BLaER1 (cell line): ENCODE data around the gene XPO5.

Source experiments
- H3K27ac ChIP-seq: shearing (Covaris generic); formaldehyde crosslinking; 2 replicates; pipeline ENCODE4 v1.8.1; 2022
- H3K27me3 ChIP-seq: shearing (Covaris generic); formaldehyde crosslinking; 2 replicates; pipeline ENCODE4 v1.8.1; 2022
- H3K36me3 ChIP-seq: shearing (Covaris generic); formaldehyde crosslinking; 2 replicates; pipeline ENCODE4 v1.8.1; 2022
- H3K4me1 ChIP-seq: shearing (Covaris generic); formaldehyde crosslinking; 2 replicates; pipeline ENCODE4 v1.8.1; 2022
- H3K4me2 ChIP-seq: shearing (Covaris generic); formaldehyde crosslinking; 2 replicates; pipeline ENCODE4 v1.8.1; 2022
- H3K4me3 ChIP-seq: shearing (Covaris generic); formaldehyde crosslinking; 2 replicates; pipeline ENCODE4 v1.8.1; 2022
- H3K9ac ChIP-seq: shearing (Covaris generic); formaldehyde crosslinking; 2 replicates; pipeline ENCODE4 v1.8.1; 2022
- H3K9me3 ChIP-seq: shearing (Covaris generic); formaldehyde crosslinking; 2 replicates; pipeline ENCODE4 v1.8.1; 2022
- H4K20me1 ChIP-seq: shearing (Covaris generic); formaldehyde crosslinking; 2 replicates; pipeline ENCODE4 v1.8.1; 2022
- Cebpa-rat ChIP-seq: shearing (Covaris generic); IDR thresholded peaks from 2 replicates; pipeline ENCODE4 v1.8.1; 2022

Gene XPO5

GRCh38 chr6:43492673-43493072 lies 83.2 kb downstream of the XPO5 start:
- peaks cover 52% of the 10 kb centered on the region for H3K36me3 ChIP-seq
- H4K20me1 ChIP-seq, result peaks cover 60% of the 10 kb centered on the region
- no peak overlapping the region for H3K4me3 ChIP-seq
- no peak overlapping the region for H3K9ac ChIP-seq
- no peak overlapping the region for H3K27ac ChIP-seq
- H3K27me3 ChIP-seq, result no peaks in the 10 kb centered on the region
- H3K4me2 ChIP-seq, result no peak overlapping the region
- no peaks in the 10 kb centered on the region for H3K9me3 ChIP-seq
- TF ChIP-seq Cebpa-rat, result no peak
- peaks cover 24% of the 10 kb centered on the region for H3K4me1 ChIP-seq

- Histone ChIP-seq H3K9me3 (no peaks in the 10 kb centered on the region), H3K36me3 (peaks cover 51% of the 10 kb centered on the region), H3K9ac (no peak overlapping the region), H3K27ac (no peak overlapping the region), H3K27me3 (no peaks in the 10 kb centered on the region), H3K4me1 (peaks cover 22% of the 10 kb centered on the region), H3K4me3 (no peak overlapping the region), H4K20me1 (peaks cover 53% of the 10 kb centered on the region), H3K4me2 (no peak overlapping the region)
- no peak for TF ChIP-seq Cebpa-rat
Measured at GRCh38 chr6:43491750-43492661, 83.8 kb downstream of the XPO5 start.

GRCh38 chr6:43490523-43490939 lies 85.3 kb downstream of the XPO5 start:
- TF ChIP-seq Cebpa-rat, result no peak
- no peak overlapping the region for H3K4me3 ChIP-seq
- peak overlapping the region; percentile 87 for H3K4me2 ChIP-seq
- H3K9ac ChIP-seq, result peak overlapping the region; percentile 60; the same call in 1 of the 2 replicates
- H3K9me3 ChIP-seq, result no peaks in the 10 kb centered on the region
- peaks cover 53% of the 10 kb centered on the region for H3K36me3 ChIP-seq
- peak overlapping the region; percentile 72; the same call in 1 of the 2 replicates for H3K27ac ChIP-seq
- peaks cover 40% of the 10 kb centered on the region for H4K20me1 ChIP-seq
- H3K27me3 ChIP-seq, result no peaks in the 10 kb centered on the region
- peaks cover 10% of the 10 kb centered on the region for H3K4me1 ChIP-seq

- Histone ChIP-seq H3K27ac (peak overlapping the region; percentile 72), H3K9me3 (no peaks in the 10 kb centered on the region), H3K4me3 (peak overlapping the region; percentile 35), H3K4me1 (no peaks in the 10 kb centered on the region), H3K9ac (peak overlapping the region; percentile 60), H3K4me2 (peak overlapping the region; percentile 87), H4K20me1 (peaks cover 29% of the 10 kb centered on the region), H3K36me3 (peaks cover 54% of the 10 kb centered on the region), H3K27me3 (no peaks in the 10 kb centered on the region)
- TF ChIP-seq Cebpa-rat, result no peak
Measured at GRCh38 chr6:43489277-43490072, 86.4 kb downstream of the XPO5 start.

GRCh38 chr6:43488667-43489276 lies 87.1 kb downstream of the XPO5 start:
- no peaks in the 10 kb centered on the region for H3K9me3 ChIP-seq
- peaks cover 47% of the 10 kb centered on the region for H3K36me3 ChIP-seq
- peak overlapping the region; percentile 60; the same call in 1 of the 2 replicates for H3K9ac ChIP-seq
- H3K27ac ChIP-seq, result peak overlapping the region; percentile 72
- H3K27me3 ChIP-seq, result no peaks in the 10 kb centered on the region
- H3K4me1 ChIP-seq, result no peaks in the 10 kb centered on the region
- peak overlapping the region; percentile 87 for H3K4me2 ChIP-seq
- peak overlapping the region; percentile 35; the same call in 1 of the 2 replicates for H3K4me3 ChIP-seq
- no peak for TF ChIP-seq Cebpa-rat
- H4K20me1 ChIP-seq, result peaks cover 22% of the 10 kb centered on the region

GRCh38 chr6:43481591-43482236 lies 94.1 kb downstream of the XPO5 start:
- no peak overlapping the region for H3K9ac ChIP-seq
- no peaks in the 10 kb centered on the region for H3K27me3 ChIP-seq
- H3K4me1 ChIP-seq, result peaks cover 33% of the 10 kb centered on the region
- no peak overlapping the region for H3K27ac ChIP-seq
- peaks cover 17% of the 10 kb centered on the region; the same call in 1 of the 2 replicates for H3K36me3 ChIP-seq
- no peak overlapping the region for H3K4me2 ChIP-seq
- no peaks in the 10 kb centered on the region for H3K9me3 ChIP-seq
- TF ChIP-seq Cebpa-rat, result no peak
- H3K4me3 ChIP-seq, result no peak overlapping the region
- H4K20me1 ChIP-seq, result peaks cover 17% of the 10 kb centered on the region

- no peak for TF ChIP-seq Cebpa-rat
- no peak overlapping the region for H3K4me2 ChIP-seq
- H3K4me3 ChIP-seq, result no peak overlapping the region
Measured at GRCh38 chr6:43481075-43481474, 94.8 kb downstream of the XPO5 start.

GRCh38 chr6:43478008-43478372 lies 97.8 kb downstream of the XPO5 start:
- Histone ChIP-seq H3K36me3 (no peaks in the 10 kb centered on the region; the same call in 1 of the 2 replicates), H3K27ac (peak overlapping the region; percentile 77), H3K27me3 (no peaks in the 10 kb centered on the region), H3K4me1 (peaks cover 36% of the 10 kb centered on the region), H4K20me1 (peaks cover 17% of the 10 kb centered on the region), H3K9ac (peak overlapping the region; percentile 87), H3K4me3 (peak overlapping the region; percentile 71), H3K9me3 (no peaks in the 10 kb centered on the region), H3K4me2 (peak overlapping the region; percentile 99)
- no peak for TF ChIP-seq Cebpa-rat

More at GRCh38 chr6:43481075-43481474, 94.8 kb downstream of the XPO5 start:
- Histone ChIP-seq H3K9ac (no peak overlapping the region), H3K36me3 (peaks cover 10% of the 10 kb centered on the region; the same call in 1 of the 2 replicates), H3K4me1 (peaks cover 36% of the 10 kb centered on the region), H3K9me3 (no peaks in the 10 kb centered on the region), H3K27ac (no peak overlapping the region), H3K27me3 (no peaks in the 10 kb centered on the region), H4K20me1 (peaks cover 17% of the 10 kb centered on the region)
